NOMO-1 treated with dmso at 0.1 percent for 144 hours (cell line): ENCODE results near the gene EHMT1.
"Not testable (repeated sequence)": the region's sequence is repeated elsewhere in the genome, so short reads cannot be mapped to it uniquely, and the experiment has no call there.

Experiments used
- DNase-seq: peaks from one replicate; lab custom pipeline; 2025; ENCODE audit not compliant: unreplicated experiment; lab: John Stamatoyannopoulos, UW

EHMT1 gene

DNA sequence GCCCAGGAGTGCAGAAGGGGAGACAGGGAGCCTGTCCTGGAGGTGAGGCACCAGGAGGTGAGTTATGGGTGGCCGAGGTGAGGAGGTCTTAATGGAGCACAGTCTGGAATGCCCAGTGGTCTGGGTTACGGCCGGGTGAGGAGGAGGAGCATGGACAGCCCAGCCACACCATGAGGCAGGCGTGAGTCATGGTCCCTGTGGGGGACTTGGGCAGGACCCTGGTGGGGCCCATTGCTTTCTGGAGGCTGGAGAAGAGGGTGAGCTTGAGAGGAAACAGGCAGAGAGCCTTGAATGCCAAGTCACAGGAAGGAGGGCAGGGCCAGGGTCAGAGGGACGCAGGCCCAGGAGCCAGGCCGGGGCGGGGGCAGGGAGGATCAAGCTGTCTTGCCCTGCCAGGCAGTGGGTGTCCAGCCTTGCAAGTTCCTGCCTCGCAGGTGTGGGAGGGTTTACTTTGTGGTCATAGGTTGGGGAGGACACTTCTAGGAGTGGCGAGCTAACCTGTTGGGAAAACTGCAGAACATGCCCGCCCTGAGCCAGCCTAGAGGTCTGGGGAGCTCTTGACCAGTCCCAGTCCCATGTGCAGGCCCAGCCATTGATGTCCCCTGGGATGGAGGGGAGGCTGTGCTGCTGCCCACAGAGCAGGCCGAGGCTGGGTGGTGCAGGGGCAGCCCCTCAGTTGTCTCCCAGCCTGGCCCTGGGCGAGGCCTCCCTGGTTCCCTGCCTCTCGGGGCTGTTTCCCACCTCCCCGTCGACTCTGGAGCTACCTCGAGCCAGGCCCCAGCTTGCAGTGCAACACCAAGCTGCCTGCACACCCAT is 261.6 kb downstream of the EHMT1 start:
- DNase-seq = no peak

GRCh38 chr9:137880976-137881530 is 262.2 kb downstream of the EHMT1 start:
- no peak for DNase-seq

DNA sequence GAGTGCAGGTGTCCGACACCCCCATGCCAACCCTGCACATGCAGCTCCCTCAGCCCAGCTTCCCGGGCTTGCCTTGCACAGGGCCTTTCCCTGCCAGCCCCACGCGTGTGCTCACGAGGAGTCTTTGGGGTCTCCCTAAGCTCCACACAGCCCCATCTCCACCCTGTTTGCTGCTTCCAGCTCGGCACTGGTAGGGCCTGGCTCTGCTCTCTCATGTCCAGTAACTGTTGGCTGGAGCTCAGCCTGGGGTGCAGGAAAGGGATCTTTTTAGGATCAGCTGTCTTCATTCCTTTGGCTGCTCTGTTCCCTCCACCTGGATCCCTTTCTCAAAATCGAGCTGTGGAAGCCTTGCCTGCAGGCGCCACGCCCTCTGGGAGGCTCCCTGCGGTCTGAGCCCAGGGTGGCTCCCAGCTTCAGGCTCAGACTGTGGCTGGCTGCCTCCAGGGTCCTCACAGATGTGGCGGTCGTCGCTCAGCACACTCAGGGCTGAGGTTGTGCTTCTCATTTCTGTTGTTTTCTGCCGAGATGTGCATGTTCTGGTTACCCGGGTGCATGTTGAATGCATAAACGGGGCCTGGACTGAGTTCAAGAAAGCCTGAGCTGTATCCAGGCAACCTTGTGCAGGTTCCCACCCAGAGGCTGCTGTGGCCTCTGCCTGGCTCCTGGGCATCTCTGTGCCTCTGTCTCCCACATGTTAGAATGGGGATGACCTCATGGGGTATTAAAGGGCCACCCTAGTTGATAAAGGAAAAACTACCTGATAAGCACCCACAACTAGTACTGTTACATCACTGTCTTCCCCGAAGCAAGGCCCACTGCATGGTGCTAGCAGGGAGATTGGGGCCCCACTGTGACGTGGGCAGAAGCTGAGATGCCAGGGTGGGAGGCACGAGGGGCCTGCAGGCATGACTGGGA is 263.0 kb downstream of the EHMT1 start:
- no peak for DNase-seq

DNA sequence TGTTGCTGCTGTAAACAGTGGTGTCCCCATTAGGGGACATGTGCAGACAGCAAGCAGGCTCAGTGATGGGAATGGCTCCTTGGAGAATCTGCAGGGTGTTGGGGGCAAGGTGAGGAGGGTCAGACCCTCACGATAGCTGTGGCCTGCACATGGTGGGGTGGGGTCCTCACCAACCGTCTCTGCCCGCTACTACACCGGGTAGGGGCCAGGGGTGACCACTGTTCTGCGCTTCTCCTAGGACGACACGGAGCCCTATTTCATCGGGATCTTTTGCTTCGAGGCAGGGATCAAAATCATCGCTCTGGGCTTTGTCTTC is 263.7 kb downstream of the EHMT1 start:
- DNase-seq = no peak

DNA sequence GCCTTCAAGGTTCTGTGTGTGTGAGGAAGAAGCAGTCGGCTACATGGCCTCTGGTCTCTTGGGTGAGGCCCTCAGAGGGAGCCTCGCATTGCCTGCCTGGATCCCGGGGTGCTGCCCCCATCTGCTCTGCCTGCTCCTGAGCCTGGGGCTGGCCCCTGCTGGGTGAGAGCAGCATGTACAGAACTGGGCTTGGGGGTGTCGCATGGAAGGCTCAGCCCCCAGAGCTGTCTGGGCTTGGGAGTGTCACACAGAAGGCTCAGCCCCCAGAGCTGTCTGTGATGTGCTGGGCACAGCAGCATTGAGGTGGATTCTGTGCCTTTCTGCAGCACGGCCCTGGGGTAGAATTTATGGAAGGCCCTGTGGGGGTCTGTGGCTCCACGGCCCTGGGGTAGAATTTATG is 265.2 kb downstream of the EHMT1 start:
- not testable (repeated sequence) for DNase-seq

DNA sequence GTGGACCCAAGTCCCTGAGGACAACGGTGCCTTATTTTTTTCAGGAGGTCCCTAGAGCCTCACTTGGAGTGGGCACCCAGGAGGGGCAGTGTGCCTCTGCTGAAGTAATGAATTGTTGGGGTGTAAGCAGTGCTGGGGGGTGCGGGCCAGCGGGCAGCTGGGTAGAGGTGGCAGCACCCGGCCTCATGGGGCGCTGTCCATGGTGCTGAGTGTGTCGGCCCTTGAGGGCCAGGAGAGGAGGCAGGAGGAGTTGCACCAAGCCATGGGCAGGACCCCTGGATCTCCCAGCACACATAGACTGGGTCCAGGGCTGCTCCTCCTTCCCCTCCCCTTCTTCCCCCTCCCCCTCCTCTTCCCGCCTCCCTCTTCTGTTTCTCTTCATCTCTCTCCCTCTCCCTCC is 265.7 kb downstream of the EHMT1 start:
- DNase-seq = not testable (repeated sequence)

- not testable (repeated sequence) for DNase-seq
These were observed 266.3 kb downstream of the EHMT1 start for GRCh38 chr9:137885121-137885520.
